GM18519 (cell line): ENCODE results near the gene TSC22D3.

Experiments used
- ATAC-seq: cut with Tn5 transposase; IDR thresholded peaks from one replicate; pipeline ENCODE4 v1.9.1; 2021; ENCODE audit warnings: mild to moderate bottlenecking, moderate library complexity; ENCODE audit not compliant: unreplicated experiment, low FRiP score

TSC22D3 gene

DNA sequence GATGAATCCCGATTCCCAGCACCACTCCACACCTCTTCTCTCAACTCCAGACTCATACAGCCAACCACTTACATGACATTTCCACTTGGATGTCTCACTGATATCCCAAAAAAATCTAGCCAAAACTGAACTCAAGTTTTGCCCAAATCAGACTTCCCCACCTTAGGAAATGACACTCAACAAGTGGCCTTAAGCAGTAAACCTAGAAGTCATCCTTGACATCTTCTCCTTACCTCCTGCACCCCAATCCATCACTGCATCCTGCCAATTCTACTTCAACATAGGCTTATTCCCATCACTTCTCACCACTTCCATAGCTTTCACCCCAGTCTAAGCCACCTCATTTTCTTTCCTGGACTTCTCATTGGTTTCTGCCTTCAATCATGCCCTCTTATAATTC, 108.2 kb downstream of the TSC22D3 start:
- no peak for ATAC-seq

DNA sequence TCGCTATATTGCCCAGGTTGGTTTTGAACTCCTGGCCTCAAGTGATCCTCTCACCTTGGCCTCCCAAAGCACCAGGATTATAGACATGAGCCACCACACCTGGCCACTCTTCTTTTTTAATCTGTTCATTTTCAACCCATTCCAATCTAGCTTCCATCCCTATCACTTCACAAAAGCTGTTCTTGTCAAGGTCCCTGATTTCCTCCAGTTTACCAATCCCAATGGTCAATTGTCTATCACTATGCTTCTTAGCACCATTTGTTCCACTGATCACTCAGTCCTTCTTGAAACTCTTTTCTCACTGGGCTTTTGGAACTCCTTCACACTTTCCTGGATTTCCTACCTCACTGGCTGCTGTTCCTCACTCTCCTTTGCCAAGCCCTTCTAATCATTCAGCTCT, 108.7 kb downstream of the TSC22D3 start:
- no peak for ATAC-seq
